Lower lobe of right lung (tissue), 2 donors: Measurements from ENCODE around the gene USP33. TPM values are rescaled to one million over a fixed set of nuclear protein-coding genes. Genes with fewer than 3 reads are reported as not detected.

Experiments
- ATAC-seq, 2 donors: fragments of 200-7000 bp; cut with Tn5 transposase; one replicate each; pipeline ENCODE4 v1.9.1; 2020 to 2022; ENCODE audit warnings: mild to moderate bottlenecking in 2 of 2, moderate library complexity in 2 of 2
- DNase-seq: peaks from one replicate; pipeline ENCODE4 v3.0.0-alpha.2; 2020
- H3K27ac ChIP-seq: fragments of 200-600 bp; one replicate; pipeline ENCODE4 v1.8.0; 2022
- H3K27me3 ChIP-seq: fragments of 200-600 bp; one replicate; pipeline ENCODE4 v1.8.0; 2022; ENCODE audit warnings: low read depth
- H3K36me3 ChIP-seq: fragments of 200-600 bp; one replicate; pipeline ENCODE4 v1.8.0; 2022; ENCODE audit warnings: mild to moderate bottlenecking
- H3K4me1 ChIP-seq: fragments of 200-600 bp; one replicate; pipeline ENCODE4 v1.8.0; 2022
- H3K4me3 ChIP-seq: fragments of 200-600 bp; one replicate; pipeline ENCODE4 v1.8.0; 2022; ENCODE audit warnings: mild to moderate bottlenecking
- H3K9me3 ChIP-seq: fragments of 200-600 bp; one replicate; pipeline ENCODE4 v1.8.0; 2022
- intact Hi-C: fragments of 100-400 bp; cut with DNase I; formaldehyde crosslinking; loops from one replicate; pipeline ENCODE4 v1.11.0; 2022
- total RNA-seq: library from RNA; stranded (reverse); fragmentation: NEBNext Ultra II Directional; extraction: Animal tissue kit (Norgen Biotek cat#: 25700); gene quantifications from one replicate; pipeline ENCODE4 v1.2.1, GENCODE V29; 2021
- TF ChIP-seq, protein P1 (sequence below): fragments of 200-600 bp; IDR thresholded peaks from one replicate; pipeline ENCODE4 v1.8.0; 2022; ENCODE audit warnings: antibody characterized with exemption, mild to moderate bottlenecking
- donor health status: DM: no; HTN: yes; CAD: no; lungs with severe emphysema.

Gene USP33
- total RNA-seq, 1 donor from 2014 or later = 68.4 TPM

DNA sequence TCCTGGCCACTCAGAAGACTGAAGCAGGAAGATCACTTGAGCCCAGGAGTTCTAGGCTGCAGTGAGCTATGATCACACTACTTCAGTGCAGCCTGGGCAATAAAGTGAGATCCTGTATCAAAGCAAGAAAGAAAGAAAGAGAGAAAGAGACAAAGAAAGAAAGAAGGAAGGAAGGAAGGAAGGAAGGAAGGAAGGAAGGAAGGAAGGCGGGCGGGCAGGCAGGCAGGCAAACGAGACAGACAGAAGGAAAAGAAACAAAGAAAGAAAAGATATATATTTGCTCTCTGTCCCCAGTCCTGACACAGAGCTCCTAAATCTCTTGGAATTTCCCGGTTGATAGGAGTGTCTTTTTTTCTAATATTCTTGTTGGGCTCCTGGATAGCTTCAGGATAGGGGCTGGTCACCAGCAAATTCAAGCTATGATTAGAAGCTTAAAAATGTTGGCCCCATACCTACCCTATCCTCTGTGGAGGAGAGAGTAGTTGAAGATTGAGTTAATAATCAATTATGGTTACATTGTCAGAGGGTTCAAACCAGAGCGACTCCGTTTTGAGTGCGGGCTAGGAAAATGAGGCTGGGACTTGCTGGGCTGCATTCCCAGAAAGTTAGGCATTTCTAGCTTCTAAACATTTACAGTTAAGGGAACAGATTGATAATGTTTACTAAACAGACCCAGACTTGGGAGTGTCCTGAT is 16.5 kb upstream of the USP33 start:
- Histone ChIP-seq H3K4me1 (peaks cover 16% of the 10 kb centered on the region), H3K36me3 (no peaks in the 10 kb centered on the region), H3K9me3 (no peaks in the 10 kb centered on the region), H3K4me3 (no peak overlapping the region), H3K27me3 (no peaks in the 10 kb centered on the region), H3K27ac (no peak overlapping the region)
- intact Hi-C loops = no loop called here
- TF ChIP-seq, protein P1, sequence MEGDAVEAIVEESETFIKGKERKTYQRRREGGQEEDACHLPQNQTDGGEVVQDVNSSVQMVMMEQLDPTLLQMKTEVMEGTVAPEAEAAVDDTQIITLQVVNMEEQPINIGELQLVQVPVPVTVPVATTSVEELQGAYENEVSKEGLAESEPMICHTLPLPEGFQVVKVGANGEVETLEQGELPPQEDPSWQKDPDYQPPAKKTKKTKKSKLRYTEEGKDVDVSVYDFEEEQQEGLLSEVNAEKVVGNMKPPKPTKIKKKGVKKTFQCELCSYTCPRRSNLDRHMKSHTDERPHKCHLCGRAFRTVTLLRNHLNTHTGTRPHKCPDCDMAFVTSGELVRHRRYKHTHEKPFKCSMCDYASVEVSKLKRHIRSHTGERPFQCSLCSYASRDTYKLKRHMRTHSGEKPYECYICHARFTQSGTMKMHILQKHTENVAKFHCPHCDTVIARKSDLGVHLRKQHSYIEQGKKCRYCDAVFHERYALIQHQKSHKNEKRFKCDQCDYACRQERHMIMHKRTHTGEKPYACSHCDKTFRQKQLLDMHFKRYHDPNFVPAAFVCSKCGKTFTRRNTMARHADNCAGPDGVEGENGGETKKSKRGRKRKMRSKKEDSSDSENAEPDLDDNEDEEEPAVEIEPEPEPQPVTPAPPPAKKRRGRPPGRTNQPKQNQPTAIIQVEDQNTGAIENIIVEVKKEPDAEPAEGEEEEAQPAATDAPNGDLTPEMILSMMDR = no peak
- DNase-seq (no peak), ATAC-seq (no peak)

DNA sequence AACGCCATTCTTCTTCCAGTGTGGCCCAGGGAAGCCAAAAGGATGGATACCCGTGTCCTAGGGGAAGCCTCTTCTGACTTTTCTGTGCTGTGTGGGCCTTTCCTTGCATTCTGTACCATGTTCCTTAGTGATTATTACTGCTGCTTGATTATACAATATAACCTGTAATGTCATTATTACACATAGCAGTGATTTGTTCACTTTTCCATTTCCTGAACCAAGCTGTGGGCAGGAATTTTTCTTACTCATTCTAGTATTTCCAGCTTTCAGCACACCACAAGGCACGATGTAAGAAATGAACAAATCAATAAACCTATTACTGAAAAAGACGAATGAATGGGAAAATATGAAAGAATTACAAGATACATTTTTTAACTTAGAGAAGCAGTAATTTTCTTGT is 8.4 kb upstream of the USP33 start:
- Histone ChIP-seq H3K4me3 (no peak overlapping the region), H3K27me3 (no peaks in the 10 kb centered on the region), H3K9me3 (no peaks in the 10 kb centered on the region), H3K4me1 (no peaks in the 10 kb centered on the region), H3K27ac (no peak overlapping the region), H3K36me3 (no peaks in the 10 kb centered on the region)
- intact Hi-C loops = no loop called here
- TF ChIP-seq, protein P1 = no peak
- ATAC-seq (no peak), DNase-seq (no peak)

DNA sequence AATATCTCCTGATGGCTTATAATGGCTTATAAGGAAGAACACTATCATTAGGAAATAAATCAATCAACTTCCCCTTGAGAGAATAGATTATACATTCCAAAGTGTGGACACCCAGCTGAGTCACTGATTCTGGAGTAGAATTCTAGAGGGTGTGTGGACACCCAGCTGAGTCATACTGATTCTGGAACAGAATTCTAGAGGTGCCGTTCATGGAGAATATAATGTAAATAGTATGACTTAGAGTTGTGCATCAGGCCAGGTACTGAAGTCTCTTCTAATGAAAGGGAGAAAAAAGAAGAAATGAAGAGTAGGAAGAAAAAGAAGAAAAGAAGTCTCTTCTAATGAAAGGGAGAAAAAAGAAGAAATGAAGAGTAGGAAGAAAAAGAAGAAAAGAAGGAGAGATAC is 2.4 kb upstream of the USP33 start:
- Histone ChIP-seq H3K36me3 (no peaks in the 10 kb centered on the region), H3K27ac (no peak overlapping the region), H3K4me1 (peaks cover 17% of the 10 kb centered on the region), H3K4me3 (no peak overlapping the region), H3K9me3 (no peaks in the 10 kb centered on the region), H3K27me3 (no peaks in the 10 kb centered on the region)
- TF ChIP-seq, protein P1 = no peak
- no peak for DNase-seq
- intact Hi-C loops = no loop called here
- ATAC-seq = no peak

DNA sequence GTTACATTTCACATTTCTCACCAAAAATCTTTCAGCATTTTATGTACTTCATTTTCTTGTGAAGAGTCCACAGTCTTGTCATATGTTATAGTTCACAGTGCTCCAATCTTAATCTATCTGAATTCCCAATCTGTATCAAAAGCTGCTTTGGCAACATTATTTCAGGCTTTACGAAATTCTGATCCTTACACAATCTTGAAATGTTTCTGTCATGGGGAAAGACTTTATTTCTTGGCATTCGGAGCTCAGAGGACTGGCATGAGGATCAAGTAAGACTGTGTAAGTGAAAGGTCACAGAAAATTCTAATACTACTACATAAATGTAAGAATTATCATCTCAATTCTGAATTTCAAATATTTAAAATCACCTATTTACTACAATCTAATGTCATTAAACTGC is 2.0 kb downstream of the USP33 start:
- Histone ChIP-seq H3K9me3 (no peaks in the 10 kb centered on the region), H3K4me3 (peak overlapping the region; percentile 99), H3K4me1 (peaks cover 50% of the 10 kb centered on the region), H3K27me3 (no peaks in the 10 kb centered on the region), H3K36me3 (no peaks in the 10 kb centered on the region), H3K27ac (no peak overlapping the region)
- intact Hi-C loops = no loop called here
- DNase-seq (no peak), ATAC-seq (no peak)
- TF ChIP-seq, protein P1 = no peak

DNA sequence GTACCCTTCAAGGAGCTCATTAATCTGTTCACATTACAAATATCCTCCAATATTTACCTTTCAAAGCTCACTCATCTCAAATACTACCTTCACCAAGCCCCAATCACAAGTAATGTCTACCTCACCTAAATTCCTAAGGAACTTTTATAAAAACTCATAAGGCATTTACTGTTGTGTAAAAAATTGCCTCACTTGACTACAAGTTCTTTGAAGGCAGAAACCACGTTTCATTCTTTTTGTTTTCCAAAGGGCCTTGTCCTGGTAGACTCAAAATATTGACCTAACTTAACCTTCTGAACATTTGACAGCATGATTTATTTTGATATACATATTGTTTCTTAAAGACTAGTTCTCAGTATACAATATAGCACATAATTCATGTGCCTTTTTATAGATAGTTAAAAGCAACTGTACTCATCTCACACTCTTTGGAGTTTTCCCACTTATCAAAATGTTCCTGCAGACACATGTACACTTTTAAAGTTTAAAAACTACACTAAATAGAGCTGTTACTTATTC is 2.5 kb downstream of the USP33 start:
- intact Hi-C loops = no loop called here
- ATAC-seq (no peak), DNase-seq (no peak)
- H3K27me3 ChIP-seq = no peaks in the 10 kb centered on the region
- H3K4me3 ChIP-seq = peak overlapping the region; percentile 99
- H3K4me1 ChIP-seq = peaks cover 52% of the 10 kb centered on the region
- peak overlapping the region; percentile 33 for H3K27ac ChIP-seq
- no peaks in the 10 kb centered on the region for H3K36me3 ChIP-seq
- H3K9me3 ChIP-seq = no peaks in the 10 kb centered on the region
- TF ChIP-seq, protein P1 = no peak
